Erythroblast (primary cell): ENCODE results near the gene TMEM269.

Experiments
- GATA1 ChIP-seq: IDR thresholded peaks from 2 replicates; pipeline ENCODE4 v1.6.1; 2011; ENCODE audit warnings: low read depth, mild to moderate bottlenecking, control low read depth, low read length, moderate library complexity
- POLR2A ChIP-seq: IDR thresholded peaks from 2 replicates; pipeline ENCODE4 v1.6.1; 2011; ENCODE audit warnings: mild to moderate bottlenecking, low read length

- TF ChIP-seq POLR2A, result no peak
- no peak for TF ChIP-seq GATA1
These were observed 8.3 kb upstream of the TMEM269 start for GRCh38 chr1:42776502-42776901.
